ENCODE data around the gene RPS3.

RPS3 gene

GRCh38 chr11:75371949-75372876 is 27.1 kb upstream of the RPS3 start:
- no peak for TF ChIP-seq GATA2 (IDR thresholded peaks at IDR 0.05; ENCODE audit: low read depth, low read length)
- TF ChIP-seq GATA3 (IDR thresholded peaks at IDR 0.05; ENCODE audit: low read depth, low read length) = no peak

GRCh38 chr11:75373201-75373600 is 26.1 kb upstream of the RPS3 start:
- TF ChIP-seq GATA3 (IDR thresholded peaks at IDR 0.05; ENCODE audit: low read depth, low read length) = no peak
- no peak for TF ChIP-seq GATA2 (IDR thresholded peaks at IDR 0.05; ENCODE audit: low read depth, low read length)

GRCh38 chr11:75374646-75375045 is 24.7 kb upstream of the RPS3 start:
- TF ChIP-seq GATA2 (IDR thresholded peaks at IDR 0.05; ENCODE audit: low read depth, low read length) (no peak), GATA3 (IDR thresholded peaks at IDR 0.05; ENCODE audit: low read depth, low read length) (no peak)

DNA sequence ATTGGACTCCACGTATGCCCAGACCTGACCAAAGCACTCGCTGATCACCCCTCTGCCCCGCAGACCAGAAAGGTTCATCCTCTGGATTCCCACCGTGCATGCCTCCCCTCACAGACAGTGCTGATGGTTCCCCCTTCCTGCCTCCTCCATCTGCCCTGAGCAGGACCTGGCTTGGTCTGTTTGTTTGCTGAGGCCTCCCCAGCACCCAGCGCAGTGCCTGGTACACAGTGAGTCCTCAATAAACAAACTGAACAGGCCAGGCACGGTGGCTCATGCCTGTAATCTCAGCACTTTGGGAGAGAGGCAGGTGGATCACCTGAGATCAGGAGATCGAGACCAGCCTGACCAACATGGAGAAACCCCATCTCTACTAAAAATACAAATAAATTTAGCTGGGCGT is 23.7 kb upstream of the RPS3 start:
- TF ChIP-seq GATA3 (IDR thresholded peaks at IDR 0.05; ENCODE audit: low read depth, low read length) (no peak), GATA2 (IDR thresholded peaks at IDR 0.05; ENCODE audit: low read depth, low read length) (no peak)

GRCh38 chr11:75376175-75376574 is 23.1 kb upstream of the RPS3 start:
- TF ChIP-seq GATA2 (IDR thresholded peaks at IDR 0.05; ENCODE audit: low read depth, low read length) (no peak), GATA3 (IDR thresholded peaks at IDR 0.05; ENCODE audit: low read depth, low read length) (no peak)

- TF ChIP-seq GATA3 (IDR thresholded peaks at IDR 0.05; ENCODE audit: low read depth, low read length) (no peak), GATA2 (IDR thresholded peaks at IDR 0.05; ENCODE audit: low read depth, low read length) (no peak)
Observed at GRCh38 chr11:75380245-75380644, 19.1 kb upstream of the RPS3 start.

DNA sequence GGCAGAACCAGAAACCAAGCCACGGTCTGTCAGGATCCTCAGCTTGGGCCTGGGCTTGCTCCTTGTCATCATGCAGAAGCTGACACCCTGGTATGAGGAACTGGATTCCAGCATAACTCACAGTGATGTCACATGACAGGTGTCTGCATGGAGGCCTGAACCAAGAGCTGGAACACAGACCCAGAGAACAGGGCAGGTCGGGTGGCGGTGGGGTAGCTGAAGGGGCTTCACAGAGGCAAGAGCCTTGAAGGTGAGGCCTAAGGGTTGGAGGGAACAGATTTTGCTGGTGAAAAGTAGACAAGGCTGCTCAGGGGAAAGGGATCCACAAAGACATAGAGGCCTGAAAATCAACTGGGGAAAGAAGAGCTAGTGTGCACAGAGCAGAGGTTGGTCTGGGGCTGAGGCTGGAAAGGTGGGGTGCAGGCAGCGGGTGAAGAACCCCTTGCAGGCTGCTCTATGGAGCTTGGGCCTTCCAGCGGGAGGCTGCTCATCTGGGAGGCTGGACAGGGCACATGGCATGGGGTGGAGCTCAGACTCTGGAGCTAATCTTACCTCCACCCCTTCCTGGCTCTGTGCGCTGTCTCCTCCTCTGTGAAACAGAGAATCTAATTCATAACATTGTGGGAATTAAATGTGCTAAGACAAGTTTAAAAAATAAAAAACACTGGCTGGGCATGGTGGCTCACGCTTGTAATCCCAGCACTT is 18.4 kb upstream of the RPS3 start:
- TF ChIP-seq GATA3 (IDR thresholded peaks at IDR 0.05; ENCODE audit: low read depth, low read length) = no peak
- no peak for TF ChIP-seq GATA2 (IDR thresholded peaks at IDR 0.05; ENCODE audit: low read depth, low read length)

GRCh38 chr11:75383246-75383645 is 16.1 kb upstream of the RPS3 start:
- TF ChIP-seq GATA2 (IDR thresholded peaks at IDR 0.05; ENCODE audit: low read depth, low read length) = no peak
- TF ChIP-seq GATA3 (IDR thresholded peaks at IDR 0.05; ENCODE audit: low read depth, low read length) = no peak

DNA sequence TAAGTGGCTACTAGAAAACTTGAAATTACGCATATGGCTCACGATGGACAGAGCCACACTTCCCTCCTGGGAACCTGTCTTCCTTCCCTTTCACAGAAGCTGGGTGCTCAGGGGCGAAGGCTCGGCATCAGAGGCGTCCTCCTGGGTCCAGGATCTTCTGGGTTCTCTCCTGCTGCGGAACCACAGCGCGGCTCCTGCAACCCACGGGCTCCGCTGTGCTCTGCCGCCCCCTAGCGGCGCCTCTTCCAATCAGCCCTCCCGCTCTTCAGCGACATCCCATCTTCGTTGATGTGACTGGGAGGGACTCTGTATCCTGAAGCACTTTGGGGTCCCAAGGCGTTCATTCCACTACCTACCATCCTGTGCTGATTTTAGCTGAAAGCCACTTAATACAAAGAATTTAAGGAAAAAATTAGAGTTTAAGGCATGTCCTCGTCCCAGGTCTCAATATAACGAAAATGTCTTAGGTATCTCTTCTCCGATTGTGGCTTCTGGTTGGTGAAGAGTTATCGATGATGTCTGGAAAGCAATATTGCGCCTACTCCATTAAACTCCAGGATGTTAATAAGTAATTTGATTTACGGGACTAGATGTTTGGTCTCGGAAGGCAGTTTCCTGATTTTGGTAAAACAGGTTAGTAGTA is 14.8 kb upstream of the RPS3 start:
- TF ChIP-seq GATA3 (IDR thresholded peaks at IDR 0.05; ENCODE audit: low read depth, low read length) (no peak), GATA2 (IDR thresholded peaks at IDR 0.05; ENCODE audit: low read depth, low read length) (no peak)

GRCh38 chr11:75386942-75387630 is 12.2 kb upstream of the RPS3 start:
- TF ChIP-seq GATA2 (IDR thresholded peaks at IDR 0.05; ENCODE audit: low read depth, low read length) (no peak), GATA3 (IDR thresholded peaks at IDR 0.05; ENCODE audit: low read depth, low read length) (no peak)

DNA sequence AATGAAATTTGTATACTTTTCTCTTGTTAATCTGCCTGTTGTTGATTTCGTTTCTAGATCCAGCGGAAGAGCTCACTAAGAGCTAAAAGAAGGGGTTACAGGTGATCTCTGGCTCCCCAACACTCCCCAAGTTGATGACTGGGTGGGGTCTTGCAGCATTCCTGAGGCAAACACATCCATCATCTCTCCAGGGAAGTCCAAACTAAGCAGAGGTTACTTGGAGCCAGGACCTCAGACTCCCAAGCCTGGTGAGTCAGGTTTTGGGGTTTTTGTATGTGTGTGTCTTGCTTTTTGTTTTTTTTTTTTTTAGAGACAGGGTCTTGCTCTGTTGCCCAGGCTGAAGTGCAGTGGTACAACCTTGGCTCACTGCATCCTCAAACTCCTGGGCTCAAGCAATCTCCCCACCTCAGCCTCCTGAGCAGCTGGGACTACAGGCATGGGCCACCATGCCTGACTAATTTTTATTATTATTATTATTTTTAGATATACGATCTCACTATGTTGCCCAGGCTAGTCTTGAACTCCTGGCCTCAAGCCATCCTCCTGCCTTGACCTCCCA is 11.5 kb upstream of the RPS3 start:
- TF ChIP-seq GATA3 (IDR thresholded peaks at IDR 0.05; ENCODE audit: low read depth, low read length) (no peak), GATA2 (IDR thresholded peaks at IDR 0.05; ENCODE audit: low read depth, low read length) (no peak)

DNA sequence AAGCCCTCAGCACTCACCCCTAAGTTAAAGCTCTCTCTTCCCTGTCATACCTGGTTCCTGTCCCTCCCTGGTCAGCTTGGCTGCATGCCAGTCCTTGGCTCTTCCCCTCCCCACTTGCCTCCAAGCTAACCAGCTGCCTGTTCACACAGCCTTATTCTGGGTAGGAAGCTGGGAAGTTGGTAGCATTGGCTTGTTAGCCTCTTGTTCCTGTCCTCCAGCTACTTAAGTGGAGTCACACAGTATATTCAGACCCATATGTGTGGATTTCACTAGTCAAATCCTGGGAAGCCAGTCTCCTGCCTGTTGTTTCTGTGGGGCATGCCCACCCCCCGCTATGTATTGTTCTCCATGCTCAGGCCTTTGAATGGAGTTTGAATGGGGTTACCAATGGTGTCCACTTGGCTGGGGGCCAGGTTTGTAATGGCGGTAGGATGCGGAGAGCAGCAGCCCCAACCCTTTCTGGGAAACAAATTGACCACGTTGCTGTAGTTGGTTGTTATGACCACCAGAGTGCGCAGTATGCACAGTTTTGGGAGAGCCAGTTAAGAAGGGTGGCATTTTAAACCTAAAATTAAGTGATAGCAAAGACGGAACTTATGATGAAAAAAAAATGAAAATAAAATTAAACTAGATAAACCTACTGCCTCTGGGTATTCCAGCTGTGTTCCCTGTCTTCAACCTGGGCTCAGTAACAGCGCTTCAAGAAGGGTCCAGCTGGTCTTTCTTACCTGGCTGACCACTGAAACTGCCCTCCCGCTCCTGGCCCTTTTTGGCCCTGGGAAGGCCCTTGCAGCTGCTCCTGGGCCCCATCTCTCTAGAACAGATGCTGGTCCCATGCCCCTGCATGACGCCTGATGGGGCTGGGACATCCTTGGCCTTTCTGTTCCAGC is 10.7 kb upstream of the RPS3 start:
- TF ChIP-seq GATA3 (IDR thresholded peaks at IDR 0.05; ENCODE audit: low read depth, low read length) (no peak), GATA2 (IDR thresholded peaks at IDR 0.05; ENCODE audit: low read depth, low read length) (no peak)

DNA sequence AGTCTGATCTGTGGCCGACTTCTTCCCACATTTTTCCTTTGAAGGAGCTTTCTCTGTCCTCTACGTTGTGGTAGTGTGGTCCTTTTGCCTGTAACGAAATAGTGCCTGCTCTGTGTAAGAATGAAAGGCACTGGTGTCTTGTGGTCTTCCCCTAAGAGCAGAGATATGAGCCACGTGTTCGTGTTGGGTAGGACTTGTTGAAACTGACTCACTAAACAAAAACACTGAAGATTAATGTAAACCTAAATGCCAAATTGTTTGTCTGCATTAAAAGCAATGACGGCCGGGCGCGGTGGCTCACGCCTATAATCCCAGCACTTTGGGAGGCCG is 10.1 kb upstream of the RPS3 start:
- no peak for TF ChIP-seq GATA3 (IDR thresholded peaks at IDR 0.05; ENCODE audit: low read depth, low read length)
- TF ChIP-seq GATA2 (IDR thresholded peaks at IDR 0.05; ENCODE audit: low read depth, low read length) = no peak
